HG02759 (cell line): Measurements from ENCODE around the gene ESYT3.

ENCODE experiments used
- ATAC-seq: cut with Tn5 transposase; IDR thresholded peaks from one replicate; pipeline ENCODE4 v1.9.1; 2021; ENCODE audit warnings: mild to moderate bottlenecking, moderate library complexity; ENCODE audit not compliant: unreplicated experiment

Gene ESYT3

GRCh38 chr3:138459619-138460535, 25.5 kb downstream of the ESYT3 start:
- no peak for ATAC-seq

GRCh38 chr3:138460536-138461205, 26.3 kb downstream of the ESYT3 start:
- ATAC-seq = no peak

GRCh38 chr3:138461246-138461645, 26.8 kb downstream of the ESYT3 start:
- ATAC-seq = no peak

DNA sequence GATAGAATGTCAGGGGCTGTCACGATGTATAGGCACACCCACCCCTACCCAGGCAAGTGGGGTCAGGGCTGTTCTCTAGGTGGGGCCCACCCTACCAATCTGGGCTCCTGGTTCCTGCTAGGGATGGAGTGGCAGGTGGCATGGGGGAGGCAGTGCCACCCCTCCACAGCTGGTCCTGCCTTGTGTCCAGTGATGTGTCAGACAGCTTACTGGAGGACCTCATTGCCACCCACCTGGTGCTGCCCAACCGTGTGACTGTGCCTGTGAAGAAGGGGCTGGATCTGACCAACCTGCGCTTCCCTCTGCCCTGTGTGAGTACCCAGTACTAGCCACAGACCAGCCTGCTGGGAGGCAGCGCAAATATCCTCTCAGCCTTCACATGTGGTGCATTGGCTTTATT, 27.5 kb downstream of the ESYT3 start:
- ATAC-seq = no peak

GRCh38 chr3:138463724-138464490, 29.5 kb downstream of the ESYT3 start:
- ATAC-seq = no peak

DNA sequence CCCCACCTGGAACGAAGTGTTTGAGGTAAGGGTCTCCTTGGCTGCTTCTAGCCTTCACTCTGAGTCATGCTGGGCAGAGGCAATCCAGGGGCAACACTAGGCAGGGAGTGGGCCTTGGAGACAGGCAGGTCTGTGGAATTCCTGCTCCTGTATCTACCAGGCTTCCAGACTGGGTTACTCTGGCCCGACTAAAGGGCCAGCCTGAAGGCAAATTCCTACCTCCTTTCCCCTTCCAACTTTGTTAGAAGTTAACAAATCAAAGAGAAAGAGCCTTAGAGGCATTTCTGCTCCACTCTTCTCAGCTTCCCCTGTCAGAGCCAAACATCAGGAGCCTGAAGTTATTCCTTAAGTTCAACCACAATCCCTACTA, 30.1 kb downstream of the ESYT3 start:
- no peak for ATAC-seq

GRCh38 chr3:138465451-138465850, 31.0 kb downstream of the ESYT3 start:
- ATAC-seq = no peak

DNA sequence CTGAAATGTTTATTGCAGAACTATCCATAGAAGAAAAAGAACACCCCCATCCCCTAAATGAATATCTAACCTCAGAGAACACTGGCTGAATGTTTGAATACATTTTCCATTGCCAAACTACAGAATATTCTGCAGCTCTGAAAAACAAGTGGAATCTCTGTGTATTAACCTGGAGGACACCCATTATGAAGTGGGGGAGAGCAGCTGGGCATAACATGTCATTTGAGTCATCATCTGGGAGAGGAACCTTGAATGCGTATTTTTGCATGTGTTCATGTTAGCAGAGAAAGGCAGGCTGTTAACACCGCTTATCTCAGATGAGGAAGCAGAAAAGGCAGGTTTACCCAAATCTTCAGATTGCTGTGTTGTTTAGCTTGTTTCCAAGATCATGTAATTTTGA, 31.5 kb downstream of the ESYT3 start:
- ATAC-seq = no peak

DNA sequence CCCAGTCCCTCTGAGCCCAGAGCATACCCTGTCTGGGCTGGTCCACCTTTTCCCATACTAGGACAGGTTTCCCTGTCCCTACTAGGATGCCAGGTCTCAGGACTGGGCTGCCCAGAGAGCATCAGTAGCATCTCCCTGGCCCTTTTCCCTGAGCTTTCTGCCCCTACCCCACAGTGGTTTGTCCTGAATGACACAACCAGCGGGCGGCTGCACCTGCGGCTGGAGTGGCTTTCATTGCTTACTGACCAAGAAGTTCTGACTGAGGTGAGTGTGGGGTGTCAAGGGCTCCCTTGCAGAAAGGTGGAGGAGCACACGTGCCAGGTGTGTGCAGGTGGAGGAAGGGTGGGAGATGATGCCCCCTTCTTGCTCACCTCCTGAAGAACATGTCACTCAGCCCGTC, 33.5 kb downstream of the ESYT3 start:
- no peak for ATAC-seq

DNA sequence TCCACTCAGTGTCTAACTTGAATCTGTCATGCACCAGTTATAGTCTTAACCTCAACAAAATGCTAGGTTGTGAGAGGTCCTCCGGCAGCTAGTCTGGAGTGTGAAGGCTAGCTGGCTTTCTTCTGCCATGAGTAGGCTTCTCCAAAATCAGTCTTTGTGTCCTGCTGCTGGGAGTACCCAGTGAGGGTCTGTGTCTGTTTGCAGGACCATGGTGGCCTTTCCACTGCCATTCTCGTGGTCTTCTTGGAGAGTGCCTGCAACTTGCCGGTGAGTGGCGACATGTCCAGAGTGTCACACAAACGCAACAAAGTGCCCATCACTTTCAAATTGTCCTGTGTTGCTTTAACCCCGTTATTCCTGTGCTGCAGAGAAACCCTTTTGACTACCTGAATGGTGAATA, 34.0 kb downstream of the ESYT3 start:
- ATAC-seq = no peak

DNA sequence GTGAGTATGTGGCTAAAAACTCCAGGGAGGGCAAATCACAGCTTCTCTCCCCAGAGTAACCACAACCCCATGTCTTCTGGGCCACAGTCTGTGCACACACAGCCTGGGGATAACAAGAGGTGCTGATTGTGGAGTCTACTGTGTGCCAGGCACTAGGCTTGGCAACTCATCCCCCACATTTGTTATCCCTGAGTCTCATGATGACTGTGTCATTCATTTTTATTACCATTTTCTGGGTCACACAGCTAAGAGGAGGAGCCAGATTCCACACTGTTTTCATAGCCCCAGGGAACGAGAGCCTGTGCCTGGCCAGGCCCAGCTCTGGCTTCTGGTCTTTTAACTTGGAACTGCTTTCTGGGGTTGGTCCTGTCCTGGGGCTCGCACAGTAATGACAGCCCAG, 34.5 kb downstream of the ESYT3 start:
- ATAC-seq = no peak

DNA sequence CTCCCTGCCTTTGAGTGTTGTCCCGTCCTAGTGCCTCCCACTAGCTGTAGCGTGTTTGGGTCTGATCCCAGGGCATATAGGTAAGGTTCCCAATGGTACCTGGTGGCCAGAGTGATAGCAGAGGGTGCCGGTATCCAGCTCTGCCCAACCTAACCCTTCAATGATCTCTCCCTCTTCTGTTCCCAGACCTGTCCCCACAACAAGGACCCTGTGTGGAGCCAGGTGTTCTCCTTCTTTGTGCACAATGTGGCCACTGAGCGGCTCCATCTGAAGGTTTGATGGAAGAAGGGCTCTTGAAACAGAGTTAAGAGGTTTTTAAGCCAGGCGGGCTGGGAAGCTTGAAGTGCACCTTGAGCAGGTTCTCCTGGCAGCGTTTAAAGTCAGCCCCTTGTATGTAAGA, 35.5 kb downstream of the ESYT3 start:
- no peak for ATAC-seq

GRCh38 chr3:138470687-138471086, 36.3 kb downstream of the ESYT3 start:
- ATAC-seq = no peak

GRCh38 chr3:138471481-138471880, 37.1 kb downstream of the ESYT3 start:
- ATAC-seq = no peak

DNA sequence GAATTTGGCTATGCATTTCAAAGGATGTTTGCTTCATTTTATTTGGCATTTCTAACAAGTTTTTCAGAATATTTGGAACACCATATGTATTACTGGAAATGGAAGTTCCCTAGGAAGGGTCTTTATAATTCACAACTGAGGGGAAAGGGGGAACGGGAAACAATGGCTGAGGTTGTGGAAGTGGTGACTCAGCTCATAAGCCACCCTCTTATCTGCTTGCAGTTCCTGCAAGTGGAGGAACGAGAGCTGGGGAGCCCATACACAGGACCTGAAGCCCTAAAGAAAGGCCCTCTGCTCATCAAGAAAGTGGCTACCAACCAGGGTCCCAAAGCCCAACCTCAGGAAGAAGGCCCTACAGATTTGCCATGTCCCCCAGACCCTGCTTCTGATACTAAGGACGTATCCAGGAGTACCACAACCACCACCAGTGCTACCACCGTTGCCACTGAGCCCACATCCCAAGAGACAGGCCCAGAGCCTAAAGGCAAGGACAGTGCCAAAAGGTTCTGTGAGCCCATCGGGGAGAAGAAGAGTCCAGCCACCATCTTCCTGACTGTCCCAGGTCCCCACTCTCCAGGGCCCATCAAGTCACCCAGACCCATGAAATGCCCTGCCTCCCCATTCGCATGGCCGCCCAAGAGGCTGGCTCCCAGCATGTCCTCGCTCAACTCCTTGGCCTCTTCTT, 37.9 kb downstream of the ESYT3 start:
- ATAC-seq = no peak

DNA sequence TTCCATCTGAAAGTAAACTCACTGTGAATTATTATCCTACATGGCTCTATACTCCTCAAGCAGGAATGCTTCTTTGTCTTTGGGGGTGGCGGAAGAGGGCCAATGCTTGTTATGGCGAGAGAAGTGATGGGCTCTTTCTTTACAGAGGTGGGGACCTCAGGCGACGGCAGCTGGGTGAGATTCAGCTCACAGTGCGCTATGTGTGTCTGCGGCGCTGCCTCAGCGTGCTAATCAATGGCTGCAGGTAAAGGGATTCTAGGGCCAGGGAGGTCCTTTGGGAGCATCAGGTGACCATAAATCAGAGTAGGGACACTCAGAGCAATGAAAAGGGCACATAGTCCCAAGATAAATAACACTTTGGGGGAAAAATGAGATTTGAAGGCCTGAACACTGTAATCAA, 39.0 kb downstream of the ESYT3 start:
- ATAC-seq = no peak

DNA sequence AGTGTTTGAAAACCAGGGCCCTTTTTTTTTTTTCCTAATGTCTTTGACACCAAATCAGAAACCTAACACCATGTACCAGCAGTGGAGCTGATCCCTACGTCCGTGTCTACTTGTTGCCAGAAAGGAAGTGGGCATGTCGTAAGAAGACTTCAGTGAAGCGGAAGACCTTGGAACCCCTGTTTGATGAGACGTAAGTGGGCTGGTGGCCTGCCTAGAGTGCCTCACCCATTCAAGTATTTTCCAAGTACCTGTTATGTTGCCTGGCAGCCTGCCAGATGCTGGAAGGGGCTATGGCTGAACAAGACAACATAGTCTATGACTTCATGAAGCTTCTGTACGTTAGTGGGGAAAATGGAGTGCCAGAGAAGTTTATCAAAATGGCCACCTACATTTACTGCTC, 39.7 kb downstream of the ESYT3 start:
- no peak for ATAC-seq

GRCh38 chr3:138476526-138476925, 42.1 kb downstream of the ESYT3 start:
- ATAC-seq = no peak

DNA sequence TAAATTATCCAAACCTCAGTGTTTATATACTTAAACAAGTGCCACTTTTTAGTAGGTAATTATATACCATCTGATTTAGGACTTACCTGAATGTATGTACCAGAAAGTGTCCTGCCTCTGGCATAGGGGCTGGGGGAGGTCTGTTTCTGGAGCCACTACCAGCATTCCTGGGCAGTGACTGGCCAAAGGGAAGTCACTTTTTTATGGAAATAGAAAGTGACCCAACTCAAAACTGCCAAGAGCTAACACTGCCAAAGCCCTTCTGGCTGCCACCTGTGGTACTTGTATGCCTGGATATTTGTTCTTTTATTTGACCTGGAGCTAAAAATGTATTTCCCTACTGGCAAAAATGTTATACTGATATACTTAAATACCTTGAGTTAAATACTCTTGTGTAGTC, 42.7 kb downstream of the ESYT3 start:
- no peak for ATAC-seq

- no peak for ATAC-seq
Observed at GRCh38 chr3:138477801-138478200, 43.4 kb downstream of the ESYT3 start.

DNA sequence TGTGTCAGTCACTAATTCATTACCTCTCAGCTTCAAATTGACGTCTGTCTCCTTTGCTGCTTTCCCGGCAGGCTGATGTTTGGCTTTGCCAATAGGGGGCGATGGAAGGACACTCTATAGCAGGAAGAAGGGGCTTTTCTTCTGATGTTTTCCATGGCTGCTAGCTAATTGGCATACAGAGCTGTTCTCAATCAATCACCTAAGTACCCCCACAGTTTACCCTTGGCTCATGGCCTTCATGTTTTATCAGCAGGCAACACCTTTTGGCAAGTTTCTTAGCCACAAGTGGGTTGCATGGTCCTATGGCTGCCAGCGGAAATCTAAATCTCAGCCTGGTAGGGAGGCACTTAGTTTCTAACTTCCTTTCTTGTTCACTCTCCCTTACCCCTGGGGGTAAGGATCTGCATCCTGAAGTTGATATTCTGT, 45.0 kb downstream of the ESYT3 start:
- no peak for ATAC-seq
